ENCODE data around the gene KIF5C.

The KIF5C gene

DNA sequence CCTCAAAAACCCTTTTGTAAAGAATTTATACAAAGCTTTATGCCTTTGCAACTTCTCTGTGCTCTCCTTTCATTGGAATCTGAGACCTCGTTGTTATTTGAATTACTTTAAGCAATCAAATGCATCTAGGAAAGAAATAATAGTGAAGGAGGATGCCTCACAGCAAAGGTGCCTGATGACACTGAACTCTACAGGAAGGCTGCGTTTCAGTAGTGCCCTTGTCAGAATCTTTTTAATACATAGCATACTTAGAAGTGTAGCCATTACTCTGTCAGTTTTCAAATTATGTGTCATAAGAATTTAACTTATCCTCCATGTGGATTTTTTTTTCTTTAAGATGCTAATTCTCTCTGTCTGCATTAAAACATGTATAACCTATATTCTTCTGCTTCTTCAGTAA is 153.9 kb downstream of the KIF5C start:
- H3K27ac ChIP-seq = no peak overlapping the region
- no peak for TF ChIP-seq ZFX (IDR thresholded peaks at IDR 0.05)
- TF ChIP-seq, protein P1, sequence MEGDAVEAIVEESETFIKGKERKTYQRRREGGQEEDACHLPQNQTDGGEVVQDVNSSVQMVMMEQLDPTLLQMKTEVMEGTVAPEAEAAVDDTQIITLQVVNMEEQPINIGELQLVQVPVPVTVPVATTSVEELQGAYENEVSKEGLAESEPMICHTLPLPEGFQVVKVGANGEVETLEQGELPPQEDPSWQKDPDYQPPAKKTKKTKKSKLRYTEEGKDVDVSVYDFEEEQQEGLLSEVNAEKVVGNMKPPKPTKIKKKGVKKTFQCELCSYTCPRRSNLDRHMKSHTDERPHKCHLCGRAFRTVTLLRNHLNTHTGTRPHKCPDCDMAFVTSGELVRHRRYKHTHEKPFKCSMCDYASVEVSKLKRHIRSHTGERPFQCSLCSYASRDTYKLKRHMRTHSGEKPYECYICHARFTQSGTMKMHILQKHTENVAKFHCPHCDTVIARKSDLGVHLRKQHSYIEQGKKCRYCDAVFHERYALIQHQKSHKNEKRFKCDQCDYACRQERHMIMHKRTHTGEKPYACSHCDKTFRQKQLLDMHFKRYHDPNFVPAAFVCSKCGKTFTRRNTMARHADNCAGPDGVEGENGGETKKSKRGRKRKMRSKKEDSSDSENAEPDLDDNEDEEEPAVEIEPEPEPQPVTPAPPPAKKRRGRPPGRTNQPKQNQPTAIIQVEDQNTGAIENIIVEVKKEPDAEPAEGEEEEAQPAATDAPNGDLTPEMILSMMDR (conservative IDR thresholded peaks at IDR 0.05) = no peak

DNA sequence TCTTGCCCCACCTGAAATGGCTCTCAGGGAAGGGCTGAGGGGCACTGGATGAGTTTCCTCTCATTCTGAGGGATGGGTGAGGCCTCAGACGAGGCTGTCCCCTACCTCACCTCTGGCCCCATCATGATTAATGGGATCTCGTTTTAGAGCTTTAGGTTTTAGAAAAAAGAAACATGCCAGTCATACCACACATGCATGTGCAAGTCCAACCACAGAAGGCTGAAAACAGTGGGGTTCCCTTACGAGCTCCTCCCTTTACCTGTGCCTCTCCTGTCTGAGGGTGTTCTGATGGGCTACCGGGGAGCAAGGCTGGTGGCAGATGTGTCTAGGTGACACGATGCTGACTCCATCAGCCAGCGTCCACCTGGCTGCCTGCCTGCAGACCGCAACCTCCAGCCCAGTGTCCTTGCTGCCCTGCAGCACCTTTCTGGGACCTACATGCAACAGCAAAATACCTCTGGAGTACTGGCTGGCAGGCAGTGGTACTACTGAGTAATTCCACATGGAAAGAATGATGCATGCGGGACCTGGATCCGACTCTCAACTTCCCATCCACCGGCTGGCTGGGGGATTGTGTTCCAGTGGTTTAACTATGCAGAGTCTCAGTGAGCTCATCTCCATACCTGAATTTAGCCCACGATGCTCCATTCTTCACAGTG is 154.4 kb downstream of the KIF5C start:
- TF ChIP-seq, protein P1 (conservative IDR thresholded peaks at IDR 0.05) = no peak
- no peak for TF ChIP-seq ZFX (IDR thresholded peaks at IDR 0.05)

DNA sequence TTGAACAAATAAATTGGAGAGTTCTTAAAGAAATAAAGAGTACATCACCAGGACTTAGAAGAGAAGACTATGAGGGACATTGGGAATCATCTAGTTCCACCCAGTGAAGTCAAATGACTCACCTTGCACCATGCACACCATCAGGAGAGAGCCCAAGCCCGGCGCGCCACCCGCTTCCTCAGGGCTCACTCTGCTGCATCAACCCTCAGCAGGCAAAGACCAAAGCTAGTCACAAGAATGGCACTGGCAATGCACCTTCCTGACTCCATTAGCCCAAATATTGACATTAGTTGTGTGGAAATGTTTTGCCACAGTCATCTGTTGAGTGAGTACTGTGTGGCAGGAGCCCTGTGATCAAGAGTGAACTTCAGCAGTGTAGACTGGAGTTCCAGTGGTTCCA is 156.4 kb downstream of the KIF5C start:
- no peak overlapping the region for H3K27ac ChIP-seq
- TF ChIP-seq ZFX (IDR thresholded peaks at IDR 0.05) = no peak
- TF ChIP-seq, protein P1 (conservative IDR thresholded peaks at IDR 0.05) = no peak

More for the DNA sequence above, 154.4 kb downstream of the KIF5C start:
- no peak overlapping the region for H3K27ac ChIP-seq

DNA sequence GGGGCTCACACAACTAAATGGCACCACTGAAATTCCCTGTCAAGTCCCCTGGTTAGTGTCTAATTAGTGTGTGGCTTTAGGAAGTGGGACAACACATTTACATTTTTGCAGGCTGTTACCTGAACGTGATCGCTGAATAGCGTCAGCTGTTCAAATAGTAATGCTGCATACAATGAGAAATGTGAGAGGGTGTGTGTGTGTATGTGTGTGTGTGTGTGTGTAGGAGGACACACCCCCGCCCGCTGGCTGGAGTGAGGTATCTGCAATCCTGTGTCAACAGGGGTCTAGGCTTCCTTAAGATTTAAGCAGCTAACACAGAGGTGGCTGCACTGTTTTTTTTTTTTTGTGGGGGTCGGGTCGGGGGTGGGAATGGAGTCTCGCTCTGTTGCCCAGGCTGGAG is 158.7 kb downstream of the KIF5C start:
- TF ChIP-seq, protein P1 (conservative IDR thresholded peaks at IDR 0.05) = no peak
- TF ChIP-seq ZFX (IDR thresholded peaks at IDR 0.05) = no peak
- no peak overlapping the region for H3K27ac ChIP-seq

DNA sequence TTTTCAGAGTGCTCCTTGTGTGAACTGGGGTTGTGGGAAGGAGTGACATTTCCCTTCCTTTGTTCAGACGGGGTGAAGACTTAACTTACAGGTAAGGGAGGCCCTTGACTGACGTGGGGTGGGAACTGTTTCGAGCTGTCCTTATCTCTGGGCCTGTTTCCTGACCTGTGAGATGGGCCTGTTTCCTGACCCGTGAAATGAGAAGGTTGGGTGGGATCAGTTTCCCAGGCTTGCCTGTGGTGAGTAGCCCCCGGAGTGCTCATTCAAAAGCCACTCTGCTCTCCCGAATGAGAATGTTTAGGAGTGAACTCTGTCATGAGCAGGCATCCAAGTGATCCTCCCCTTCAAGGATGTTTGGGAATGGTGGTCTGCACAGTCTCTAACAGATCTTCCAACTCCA is 159.4 kb downstream of the KIF5C start:
- no peak overlapping the region for H3K27ac ChIP-seq
- TF ChIP-seq ZFX (IDR thresholded peaks at IDR 0.05) = no peak
- TF ChIP-seq, protein P1 (conservative IDR thresholded peaks at IDR 0.05) = no peak

DNA sequence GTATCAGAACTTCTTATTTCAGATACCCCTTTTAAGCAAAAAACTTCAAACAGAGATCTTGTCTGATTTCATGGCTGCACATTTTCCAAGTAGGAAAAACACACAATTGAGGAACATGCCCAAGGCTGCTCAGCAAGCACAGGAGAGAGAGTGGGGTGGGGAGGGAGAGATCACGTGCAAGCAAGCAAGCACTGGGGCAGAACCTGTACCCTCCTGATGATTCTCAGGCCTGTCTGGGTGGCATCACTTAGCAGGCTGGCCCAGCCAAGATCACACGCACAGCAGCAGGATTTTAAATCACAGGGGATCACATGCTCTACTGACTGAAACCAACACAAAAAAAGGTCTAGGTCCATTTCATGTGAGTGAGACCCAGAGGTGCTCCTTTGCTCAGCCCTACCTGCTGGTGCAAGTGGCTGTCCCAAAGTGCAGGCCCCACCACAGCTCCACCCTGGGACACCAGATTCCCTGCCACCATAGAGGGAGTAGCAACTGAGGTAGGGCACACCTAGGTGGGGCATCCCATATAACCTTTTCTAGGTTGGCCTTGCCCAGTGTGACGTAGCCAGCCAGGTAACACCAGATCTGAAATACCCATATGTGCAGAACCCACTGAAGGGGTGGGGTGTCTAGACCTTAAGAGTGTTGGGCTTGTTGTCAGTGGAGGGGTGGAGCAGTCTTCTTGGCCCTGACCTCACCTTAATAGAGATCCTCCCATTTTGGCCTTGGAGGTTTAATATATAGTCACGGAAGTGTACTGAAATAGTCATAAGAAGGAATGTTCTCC is 161.7 kb downstream of the KIF5C start:
- TF ChIP-seq ZFX (IDR thresholded peaks at IDR 0.05) = no peak
- TF ChIP-seq, protein P1 (conservative IDR thresholded peaks at IDR 0.05) = no peak
- H3K27ac ChIP-seq = no peak overlapping the region

DNA sequence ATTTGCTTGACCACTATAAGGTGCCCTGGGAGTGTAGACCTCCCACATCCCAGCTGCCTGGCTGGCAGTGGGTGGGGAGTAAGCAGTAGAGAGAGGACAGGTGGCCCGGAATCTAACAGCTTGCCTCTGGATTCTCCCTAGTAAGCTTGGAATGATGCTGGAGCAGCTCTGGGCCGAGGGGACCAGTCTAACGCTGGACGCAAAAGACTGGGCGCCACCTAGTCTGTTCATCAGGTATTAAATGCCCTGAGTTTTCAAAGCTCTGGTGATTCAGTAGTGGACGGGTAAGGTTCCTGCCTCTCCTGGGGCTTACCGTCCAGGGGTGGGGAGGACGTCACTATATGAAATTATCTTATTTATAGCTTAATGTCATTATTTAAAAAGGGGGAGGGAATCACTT is 162.8 kb downstream of the KIF5C start:
- TF ChIP-seq, protein P1 (conservative IDR thresholded peaks at IDR 0.05) = no peak
- TF ChIP-seq ZFX (IDR thresholded peaks at IDR 0.05) = no peak

More for the DNA sequence above, 162.8 kb downstream of the KIF5C start:
- H3K27ac ChIP-seq = no peak overlapping the region

Data from C4-2B (cell line).